NB4 (cell line): ENCODE data around the gene CFI.

ENCODE experiments used
- MYC ChIP-seq: IDR thresholded peaks from 2 replicates; pipeline ENCODE4 v1.6.1; 2011; ENCODE audit warnings: low read depth, low read length
- POLR2A ChIP-seq: IDR thresholded peaks from 2 replicates; pipeline ENCODE4 v1.6.1; 2011; ENCODE audit warnings: mild to moderate bottlenecking; ENCODE audit not compliant: insufficient read length; ENCODE audit errors: extremely low read depth
- TF ChIP-seq, protein P1 (sequence below): IDR thresholded peaks from one replicate; pipeline ENCODE4 v1.5.1; 2012; ENCODE audit warnings: low read depth, low read length

DNA sequence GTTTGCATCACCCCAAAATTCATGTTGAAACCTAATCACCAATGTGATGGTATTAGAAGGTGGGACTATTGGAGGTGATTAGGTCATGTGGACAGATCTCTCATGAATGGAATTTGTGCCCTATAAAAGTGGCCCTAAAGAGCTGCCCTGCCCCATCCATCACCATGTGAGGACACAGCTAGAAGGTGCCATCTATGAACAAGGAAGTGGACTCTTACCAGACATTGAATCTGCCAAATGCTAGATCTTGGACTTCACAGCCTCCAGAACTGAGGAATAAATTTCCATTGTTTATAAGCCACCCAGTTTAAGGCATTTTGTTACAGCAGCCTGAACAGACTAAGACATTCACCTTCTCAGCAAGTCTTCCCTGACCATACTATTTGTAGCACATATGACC, 79.4 kb downstream of the CFI start:
- TF ChIP-seq, protein P1, sequence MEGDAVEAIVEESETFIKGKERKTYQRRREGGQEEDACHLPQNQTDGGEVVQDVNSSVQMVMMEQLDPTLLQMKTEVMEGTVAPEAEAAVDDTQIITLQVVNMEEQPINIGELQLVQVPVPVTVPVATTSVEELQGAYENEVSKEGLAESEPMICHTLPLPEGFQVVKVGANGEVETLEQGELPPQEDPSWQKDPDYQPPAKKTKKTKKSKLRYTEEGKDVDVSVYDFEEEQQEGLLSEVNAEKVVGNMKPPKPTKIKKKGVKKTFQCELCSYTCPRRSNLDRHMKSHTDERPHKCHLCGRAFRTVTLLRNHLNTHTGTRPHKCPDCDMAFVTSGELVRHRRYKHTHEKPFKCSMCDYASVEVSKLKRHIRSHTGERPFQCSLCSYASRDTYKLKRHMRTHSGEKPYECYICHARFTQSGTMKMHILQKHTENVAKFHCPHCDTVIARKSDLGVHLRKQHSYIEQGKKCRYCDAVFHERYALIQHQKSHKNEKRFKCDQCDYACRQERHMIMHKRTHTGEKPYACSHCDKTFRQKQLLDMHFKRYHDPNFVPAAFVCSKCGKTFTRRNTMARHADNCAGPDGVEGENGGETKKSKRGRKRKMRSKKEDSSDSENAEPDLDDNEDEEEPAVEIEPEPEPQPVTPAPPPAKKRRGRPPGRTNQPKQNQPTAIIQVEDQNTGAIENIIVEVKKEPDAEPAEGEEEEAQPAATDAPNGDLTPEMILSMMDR: no peak
- no peak for TF ChIP-seq POLR2A
- no peak for TF ChIP-seq MYC
